Prostate gland (tissue), 2 donors: ENCODE data around the gene TRPV6.

ENCODE experiments used
- POLR2A ChIP-seq: fragments of 450-650 bp; IDR thresholded peaks from one replicate; pipeline ENCODE4 v1.6.1; 2016; ENCODE audit warnings: antibody characterized with exemption, mild to moderate bottlenecking
- POLR2AphosphoS5 ChIP-seq: sonication (generic); formaldehyde crosslinking; IDR thresholded peaks from one replicate; pipeline ENCODE4 v1.6.1; 2017; ENCODE audit warnings: antibody characterized with exemption
- TF ChIP-seq, protein P1 (sequence below), 4 experiments: fragments of 200-600 bp in 2 of 4; fragments of 450-650 bp in 2 of 4; sonication (generic) in 2 of 4; IDR thresholded peaks; 1 replicate in 3 of 4; 2 replicates in 1 of 4; pipeline ENCODE4 v1.5.1; 2016 to 2019; ENCODE audit warnings: antibody characterized with exemption in 4 of 4, mild to moderate bottlenecking in 2 of 4, moderate library complexity in 2 of 4

DNA sequence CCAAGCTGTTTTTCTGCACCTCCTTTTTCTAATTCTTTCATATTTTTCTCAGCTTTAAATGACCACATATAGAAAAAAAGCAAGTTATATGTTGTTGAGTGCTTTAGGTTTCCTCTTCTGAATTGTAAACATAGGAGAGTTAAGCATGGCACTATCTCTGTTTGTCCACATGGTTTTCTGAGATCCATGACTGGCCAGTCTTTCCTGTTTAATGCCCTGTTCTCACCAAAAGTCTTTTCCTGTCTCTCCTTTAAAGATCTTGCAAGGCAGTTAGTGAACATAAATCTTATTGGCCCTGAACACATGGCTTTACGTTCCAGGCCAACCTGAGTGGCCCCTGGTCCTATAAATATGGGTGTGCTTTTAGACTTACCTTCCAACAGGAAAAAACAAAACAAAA is 28.6 kb upstream of the TRPV6 start:
- TF ChIP-seq, protein P1, sequence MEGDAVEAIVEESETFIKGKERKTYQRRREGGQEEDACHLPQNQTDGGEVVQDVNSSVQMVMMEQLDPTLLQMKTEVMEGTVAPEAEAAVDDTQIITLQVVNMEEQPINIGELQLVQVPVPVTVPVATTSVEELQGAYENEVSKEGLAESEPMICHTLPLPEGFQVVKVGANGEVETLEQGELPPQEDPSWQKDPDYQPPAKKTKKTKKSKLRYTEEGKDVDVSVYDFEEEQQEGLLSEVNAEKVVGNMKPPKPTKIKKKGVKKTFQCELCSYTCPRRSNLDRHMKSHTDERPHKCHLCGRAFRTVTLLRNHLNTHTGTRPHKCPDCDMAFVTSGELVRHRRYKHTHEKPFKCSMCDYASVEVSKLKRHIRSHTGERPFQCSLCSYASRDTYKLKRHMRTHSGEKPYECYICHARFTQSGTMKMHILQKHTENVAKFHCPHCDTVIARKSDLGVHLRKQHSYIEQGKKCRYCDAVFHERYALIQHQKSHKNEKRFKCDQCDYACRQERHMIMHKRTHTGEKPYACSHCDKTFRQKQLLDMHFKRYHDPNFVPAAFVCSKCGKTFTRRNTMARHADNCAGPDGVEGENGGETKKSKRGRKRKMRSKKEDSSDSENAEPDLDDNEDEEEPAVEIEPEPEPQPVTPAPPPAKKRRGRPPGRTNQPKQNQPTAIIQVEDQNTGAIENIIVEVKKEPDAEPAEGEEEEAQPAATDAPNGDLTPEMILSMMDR (IDR thresholded peaks at IDR 0.05) = no peak
- no peak for TF ChIP-seq POLR2A
- TF ChIP-seq POLR2AphosphoS5 = peak; percentile 51
